ENCODE measurements around the gene MRNIP.
"Not testable (repeated sequence)": the region's sequence is repeated elsewhere in the genome, so short reads cannot be mapped to it uniquely, and the experiment has no call there.

Gene MRNIP

GRCh38 chr5:179795049-179795862 is 63.4 kb downstream of the MRNIP start:
- DNase-seq (ENCODE audit: extremely low read depth in 1 of 2, low read depth in 1 of 2), result no peak

GRCh38 chr5:179794575-179794974 is 64.0 kb downstream of the MRNIP start:
- DNase-seq (ENCODE audit: extremely low read depth in 1 of 2, low read depth in 1 of 2), result no peak

- DNase-seq (ENCODE audit: extremely low read depth in 1 of 2, low read depth in 1 of 2), result no peak
These were observed 64.4 kb downstream of the MRNIP start for GRCh38 chr5:179794171-179794570.

- DNase-seq (ENCODE audit: extremely low read depth in 1 of 2, low read depth in 1 of 2), result no peak
These were observed 65.0 kb downstream of the MRNIP start, which contains the start of gene LTC4S for GRCh38 chr5:179793468-179794139. Gene LTC4S, plus strand, starts transcription at chr5:179793986. Its CDS starts 95 bp downstream, at chr5:179794081.

GRCh38 chr5:179792612-179793467 is 65.8 kb downstream of the MRNIP start:
- DNase-seq (ENCODE audit: extremely low read depth in 1 of 2, low read depth in 1 of 2), result no peak

DNA sequence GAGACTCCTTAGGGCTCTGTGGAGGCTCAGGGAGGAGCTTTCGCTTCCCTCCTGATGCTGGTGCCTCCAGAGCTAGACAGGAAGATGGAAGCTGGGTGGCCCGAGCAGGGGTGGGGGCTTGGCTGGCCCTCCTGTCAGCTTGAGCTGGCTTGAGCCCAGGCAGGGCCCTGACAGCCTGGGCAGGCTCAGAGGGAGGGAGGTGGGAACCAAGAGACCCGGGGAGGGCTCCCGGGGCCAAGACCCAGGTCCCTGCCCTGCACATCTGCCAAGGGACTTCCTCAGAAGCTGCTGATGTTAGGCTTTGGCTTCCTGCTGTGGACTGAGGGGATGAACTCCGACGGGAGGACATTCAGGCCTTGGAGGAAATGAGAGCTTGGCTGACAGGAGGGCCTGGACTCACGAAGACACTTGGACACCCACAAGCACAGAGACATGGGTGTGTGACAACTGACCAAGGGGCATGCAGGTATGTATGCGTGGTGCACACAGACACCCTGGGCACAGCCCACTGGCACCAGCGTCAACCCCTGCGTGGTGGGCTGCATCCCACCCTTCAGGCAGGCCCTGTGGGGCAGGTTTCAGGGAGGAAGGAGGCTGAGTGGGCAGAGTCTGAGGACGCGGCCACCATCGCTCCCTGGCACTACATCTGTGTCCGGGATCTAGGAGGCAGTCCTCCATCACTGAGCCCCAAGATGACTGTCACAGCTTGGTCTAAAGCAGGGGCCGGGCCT is 66.6 kb downstream of the MRNIP start:
- DNase-seq (ENCODE audit: extremely low read depth in 1 of 2, low read depth in 1 of 2), result no peak

DNA sequence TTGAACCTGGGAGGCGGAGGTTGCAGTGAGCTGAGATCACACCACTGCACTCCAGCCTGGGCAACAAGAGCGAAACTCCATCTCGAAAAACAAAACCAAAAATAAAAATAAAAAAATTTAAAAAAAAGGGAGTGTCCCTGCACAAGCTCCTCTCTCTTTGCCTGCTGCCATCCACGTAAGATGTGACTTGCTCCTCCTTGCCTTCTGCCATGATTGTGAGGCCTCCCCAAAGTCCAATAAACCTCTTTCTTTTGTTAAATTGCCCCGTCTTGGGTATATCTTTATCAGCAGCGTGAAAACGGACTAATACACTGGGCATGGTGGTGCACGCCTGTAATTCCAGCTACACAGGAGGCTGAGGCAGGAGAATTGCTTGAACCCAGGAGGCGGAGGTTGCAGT is 69.3 kb downstream of the MRNIP start:
- DNase-seq (ENCODE audit: extremely low read depth in 1 of 2, low read depth in 1 of 2), result not testable (repeated sequence)

DNA sequence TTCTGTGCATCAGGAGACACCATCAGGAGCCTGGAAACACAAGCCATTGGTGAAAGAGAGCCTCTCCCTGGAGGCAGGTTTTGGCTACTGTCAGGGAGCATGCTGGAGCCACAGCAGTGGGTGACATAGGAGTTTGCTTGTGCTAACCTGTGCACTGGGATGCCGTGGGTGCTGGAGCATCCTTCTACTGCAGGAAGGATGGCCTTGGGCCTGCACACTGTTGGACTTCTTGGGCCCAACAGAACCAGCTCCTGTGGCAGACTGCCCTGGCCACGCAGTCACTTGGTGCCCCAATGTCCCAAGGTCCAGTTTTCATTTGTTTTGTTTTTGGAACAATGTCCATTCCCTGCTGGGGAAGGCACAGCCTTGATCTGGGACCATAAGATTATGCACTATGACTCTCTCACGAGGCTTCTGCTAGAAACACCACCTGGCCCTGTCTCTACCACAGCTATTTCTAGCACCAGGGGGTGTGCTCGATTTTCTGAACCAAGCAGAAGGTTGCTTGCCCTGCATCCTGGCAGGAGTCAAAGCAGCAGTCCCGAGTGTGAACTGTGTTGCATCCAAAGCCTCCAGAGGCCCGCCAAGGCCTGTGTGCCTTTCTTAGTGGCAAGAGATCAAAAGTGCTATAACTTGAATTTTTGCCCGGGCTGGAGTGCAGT is 70.3 kb downstream of the MRNIP start:
- no peak for DNase-seq (ENCODE audit: extremely low read depth in 1 of 2, low read depth in 1 of 2)

All from stimulated activated CD8-positive, alpha-beta memory T cell treated with anti-CD3 and anti-CD28 coated beads, Interleukin-7, amount 100 ng/mL, for 48 hours (primary cell).